ENCODE results near the gene USH1C.

USH1C gene

GRCh38 chr11:17585911-17586695 is 41.9 kb upstream of the USH1C start:
- in situ Hi-C loops (cut with MboI; ENCODE audit: low sequenced_read_pairs, unreplicated experiment) = no loop called here
- TF ChIP-seq CTCF (IDR thresholded peaks at IDR 0.05; ENCODE audit: borderline replicate concordance, control extremely low read depth, extremely low read depth, insufficient read depth, missing control alignments) = no peak
- DNase-seq (ENCODE audit: low spot score) = no peak

- in situ Hi-C loops (cut with MboI; ENCODE audit: low sequenced_read_pairs, unreplicated experiment) = no loop called here
- DNase-seq (ENCODE audit: low spot score) = no peak
- no peak for TF ChIP-seq CTCF (IDR thresholded peaks at IDR 0.05; ENCODE audit: borderline replicate concordance, control extremely low read depth, extremely low read depth, insufficient read depth, missing control alignments)
These were observed 37.5 kb upstream of the USH1C start for GRCh38 chr11:17581732-17582053.

- no peak for DNase-seq (ENCODE audit: low spot score)
- in situ Hi-C loops (cut with MboI; ENCODE audit: low sequenced_read_pairs, unreplicated experiment) = no loop called here
- TF ChIP-seq CTCF (IDR thresholded peaks at IDR 0.05; ENCODE audit: borderline replicate concordance, control extremely low read depth, extremely low read depth, insufficient read depth, missing control alignments) = no peak
These were observed 37.0 kb upstream of the USH1C start for GRCh38 chr11:17581036-17581731.

GRCh38 chr11:17580271-17580670 is 36.1 kb upstream of the USH1C start:
- in situ Hi-C loops (cut with MboI; ENCODE audit: low sequenced_read_pairs, unreplicated experiment) = no loop called here
- TF ChIP-seq CTCF (IDR thresholded peaks at IDR 0.05; ENCODE audit: borderline replicate concordance, control extremely low read depth, extremely low read depth, insufficient read depth, missing control alignments) = no peak
- no peak for DNase-seq (ENCODE audit: low spot score)

- in situ Hi-C loops (cut with MboI; ENCODE audit: low sequenced_read_pairs, unreplicated experiment) = no loop called here
- DNase-seq (ENCODE audit: low spot score) = no peak
- no peak for TF ChIP-seq CTCF (IDR thresholded peaks at IDR 0.05; ENCODE audit: borderline replicate concordance, control extremely low read depth, extremely low read depth, insufficient read depth, missing control alignments)
These were observed 35.2 kb upstream of the USH1C start for GRCh38 chr11:17579451-17579850.

GRCh38 chr11:17578958-17579357 is 34.7 kb upstream of the USH1C start:
- DNase-seq (ENCODE audit: low spot score) = no peak
- in situ Hi-C loops (cut with MboI; ENCODE audit: low sequenced_read_pairs, unreplicated experiment) = no loop called here
- no peak for TF ChIP-seq CTCF (IDR thresholded peaks at IDR 0.05; ENCODE audit: borderline replicate concordance, control extremely low read depth, extremely low read depth, insufficient read depth, missing control alignments)
